HG03432 (cell line): ENCODE results near the gene KCNK3.
"Not testable (repeated sequence)": the region's sequence is repeated elsewhere in the genome, so short reads cannot be mapped to it uniquely, and the experiment has no call there.

ENCODE experiments used
- ATAC-seq: cut with Tn5 transposase; IDR thresholded peaks from one replicate; pipeline ENCODE4 v1.9.1; 2021; ENCODE audit warnings: mild to moderate bottlenecking, moderate library complexity; ENCODE audit not compliant: unreplicated experiment

Gene KCNK3

DNA sequence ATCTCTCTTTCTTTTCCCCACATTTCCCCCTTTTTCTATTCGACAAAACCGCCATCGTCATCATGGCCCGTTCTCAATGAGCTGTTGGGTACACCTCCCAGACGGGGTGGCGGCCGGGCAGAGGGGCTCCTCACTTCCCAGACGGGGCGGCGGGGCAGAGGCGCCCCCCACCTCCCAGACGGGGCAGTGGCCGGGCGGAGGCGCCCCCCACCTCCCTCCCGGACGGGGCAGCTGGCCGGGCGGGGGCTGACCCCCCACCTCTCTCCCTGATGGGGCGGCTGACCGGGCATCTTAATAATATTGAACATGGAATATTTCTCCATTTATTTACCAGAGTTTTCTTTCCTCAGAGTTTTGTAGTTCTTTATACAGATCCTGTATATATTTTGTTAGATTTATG, 27.2 kb upstream of the KCNK3 start:
- not testable (repeated sequence) for ATAC-seq

DNA sequence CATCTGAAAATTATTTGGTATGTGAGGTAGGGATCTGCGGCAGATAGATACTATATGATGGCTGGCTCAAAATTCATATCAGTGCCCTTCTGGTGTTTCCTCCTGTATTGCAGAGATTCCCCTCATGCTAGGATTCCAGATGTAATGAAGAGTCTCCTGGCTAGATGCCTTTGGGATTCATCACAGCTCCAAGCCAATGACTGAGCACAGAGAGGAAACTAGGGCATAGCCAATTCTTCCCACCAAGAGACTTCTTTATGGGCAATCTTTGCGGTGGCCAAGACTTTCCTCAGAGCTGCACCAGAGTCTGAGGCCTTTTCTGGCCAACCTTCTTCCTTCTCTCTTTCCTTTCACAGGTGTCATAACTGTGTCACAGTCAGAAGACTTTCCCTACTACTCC, 25.9 kb upstream of the KCNK3 start:
- no peak for ATAC-seq

DNA sequence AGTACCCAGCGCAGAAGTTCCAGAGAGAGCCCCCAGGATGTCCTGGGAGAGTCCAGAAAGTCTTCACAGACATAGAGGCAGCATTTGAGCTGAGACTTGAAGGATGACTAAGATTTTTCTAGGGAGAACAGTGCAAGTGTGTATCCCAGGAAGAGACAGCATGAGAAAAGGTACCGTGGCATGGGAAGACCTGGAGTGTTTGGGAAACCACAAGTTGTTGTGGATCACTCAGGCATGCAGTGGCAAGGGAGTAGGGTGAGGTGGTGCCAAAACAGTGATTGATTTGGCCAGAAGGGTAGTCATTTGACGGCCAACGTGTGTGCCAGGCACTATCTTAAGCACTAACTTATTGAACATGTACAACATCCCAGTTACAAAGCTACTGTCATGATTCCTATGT, 24.5 kb upstream of the KCNK3 start:
- ATAC-seq, result no peak

DNA sequence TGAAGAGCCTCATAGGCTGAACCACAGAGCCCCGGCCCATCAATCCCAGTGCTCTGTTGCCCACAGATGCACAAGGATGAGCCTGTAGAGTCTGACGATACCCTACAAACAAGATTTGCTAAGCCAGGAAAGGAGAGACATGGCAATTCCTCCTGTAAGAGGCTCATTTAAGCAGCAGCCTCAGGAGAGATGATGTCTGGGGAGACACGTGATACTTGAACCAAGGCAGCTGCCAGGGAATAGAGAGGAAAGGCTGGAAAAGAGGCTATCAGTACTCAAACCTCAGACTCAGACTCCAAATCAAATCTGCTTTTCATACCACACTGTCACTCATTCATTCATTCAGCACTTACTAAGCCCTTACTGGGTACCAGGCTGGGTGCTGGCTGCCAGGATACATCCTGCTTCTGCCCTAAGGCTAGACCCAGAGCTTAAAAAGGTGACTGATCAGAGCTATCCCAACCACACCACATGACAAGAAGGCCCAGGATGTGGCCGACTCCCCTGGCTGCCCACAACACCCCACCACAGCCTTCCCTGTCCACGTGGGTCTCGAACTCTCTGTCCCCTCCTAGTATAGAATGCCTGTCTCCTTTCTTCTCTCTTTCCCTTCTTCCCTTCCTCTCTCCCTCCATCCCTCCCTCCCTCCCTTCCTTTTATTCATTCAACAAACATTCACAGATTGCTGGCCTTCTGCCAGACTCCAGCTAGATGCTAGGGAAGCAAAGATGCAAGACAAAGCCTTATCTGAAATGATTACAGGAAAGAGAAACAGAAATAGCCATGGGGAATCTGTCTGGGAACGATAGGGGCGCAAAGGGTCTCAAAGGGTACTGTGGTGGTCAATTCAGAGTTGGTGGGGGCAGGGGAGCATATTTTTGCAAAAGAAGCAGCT, 23.4 kb upstream of the KCNK3 start:
- ATAC-seq, result no peak

GRCh38 chr2:26670171-26670570, 22.4 kb upstream of the KCNK3 start:
- ATAC-seq, result no peak

- ATAC-seq, result no peak
Measured at GRCh38 chr2:26670931-26671460, 21.5 kb upstream of the KCNK3 start.

DNA sequence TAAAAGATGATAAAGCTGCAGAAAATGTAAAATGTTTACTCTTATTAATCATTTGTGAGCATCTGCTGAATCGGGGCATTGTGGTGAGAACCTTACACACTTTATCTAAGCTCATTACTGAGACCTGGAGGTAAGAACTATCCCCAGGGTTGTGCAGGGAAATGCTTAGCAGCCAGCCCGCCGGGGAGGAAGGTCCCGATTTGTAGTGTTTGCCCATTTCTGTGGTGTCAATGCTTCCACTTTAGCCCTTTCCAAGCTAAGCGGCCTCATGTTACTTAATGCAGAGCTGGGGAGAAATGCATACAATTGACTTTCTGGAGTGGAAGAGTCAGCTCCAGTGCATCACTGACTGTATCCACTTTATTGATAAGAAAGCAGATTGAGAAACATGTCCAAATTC, 20.8 kb upstream of the KCNK3 start:
- ATAC-seq, result no peak

DNA sequence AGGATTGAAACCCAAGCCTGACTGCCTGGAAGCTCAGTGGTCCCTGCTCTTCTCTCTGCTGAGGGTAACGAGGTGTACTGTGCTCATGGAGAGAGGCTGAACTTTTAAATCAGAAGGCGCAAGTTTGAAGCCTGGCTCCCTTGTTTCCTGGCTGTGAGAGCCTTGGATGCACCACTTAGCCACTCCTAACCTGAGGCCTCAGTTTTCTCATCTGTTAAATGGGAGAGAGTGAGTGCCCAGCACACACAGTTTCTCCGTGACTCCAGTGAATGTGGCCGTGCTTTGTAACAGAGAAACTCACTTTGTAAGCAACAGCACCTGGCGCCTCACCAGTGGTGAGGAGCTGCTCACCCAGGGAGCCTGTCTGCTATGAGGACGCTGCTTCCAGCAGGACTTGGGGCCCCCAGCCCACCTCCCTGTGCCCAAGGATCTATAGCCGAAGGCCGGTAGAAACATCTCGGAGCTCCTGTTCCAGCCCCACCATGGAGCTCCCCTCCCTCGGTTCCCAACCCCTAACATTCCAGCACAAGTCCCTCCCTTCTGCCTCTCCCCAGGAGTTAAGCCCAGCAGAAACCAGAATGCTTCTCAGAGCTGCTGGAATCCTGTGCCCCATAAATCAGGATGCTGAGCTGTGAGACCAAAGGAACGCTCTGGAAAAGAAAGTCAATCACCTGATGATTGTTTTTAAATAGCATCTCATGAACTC, 20.3 kb upstream of the KCNK3 start:
- no peak for ATAC-seq

- ATAC-seq, result no peak
Measured at GRCh38 chr2:26672818-26673393, 19.6 kb upstream of the KCNK3 start.

DNA sequence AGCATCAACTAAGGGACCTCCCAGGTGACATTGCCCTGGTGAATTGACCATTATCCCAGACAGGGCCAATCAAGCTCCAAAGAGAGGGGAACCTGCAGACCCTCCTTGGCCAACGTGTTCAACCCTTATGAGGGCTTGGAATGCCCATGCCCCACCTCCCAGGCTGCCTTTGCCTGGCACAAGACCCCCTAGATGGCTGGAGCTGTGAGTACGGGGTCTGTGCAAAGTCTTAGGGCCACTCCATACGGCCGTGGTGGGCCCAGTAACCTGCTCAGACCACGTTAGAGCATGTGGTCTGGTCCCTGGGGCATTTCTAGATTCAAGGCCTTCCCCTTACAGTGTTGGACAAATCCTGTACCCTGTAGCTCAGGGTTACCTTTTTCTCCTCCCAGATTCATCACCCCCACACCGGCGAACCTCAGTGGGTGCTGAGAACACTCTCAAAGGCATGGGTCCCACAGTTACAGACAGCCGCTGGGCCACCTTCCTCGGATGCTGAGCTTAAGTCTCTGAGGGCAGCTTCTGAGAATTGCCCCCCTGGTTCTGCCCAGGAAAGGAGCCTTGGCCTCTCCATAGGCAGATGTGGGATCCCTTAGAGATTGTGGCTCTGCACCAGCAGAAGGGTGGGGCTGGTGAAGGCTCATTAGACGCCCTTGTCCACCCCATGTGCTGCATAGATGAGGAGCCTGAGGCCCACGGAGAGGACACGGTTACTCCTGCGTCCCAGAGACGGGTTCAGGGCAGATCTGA, 18.3 kb upstream of the KCNK3 start:
- no peak for ATAC-seq

- ATAC-seq, result no peak
Measured at GRCh38 chr2:26674771-26675170, 17.8 kb upstream of the KCNK3 start.

DNA sequence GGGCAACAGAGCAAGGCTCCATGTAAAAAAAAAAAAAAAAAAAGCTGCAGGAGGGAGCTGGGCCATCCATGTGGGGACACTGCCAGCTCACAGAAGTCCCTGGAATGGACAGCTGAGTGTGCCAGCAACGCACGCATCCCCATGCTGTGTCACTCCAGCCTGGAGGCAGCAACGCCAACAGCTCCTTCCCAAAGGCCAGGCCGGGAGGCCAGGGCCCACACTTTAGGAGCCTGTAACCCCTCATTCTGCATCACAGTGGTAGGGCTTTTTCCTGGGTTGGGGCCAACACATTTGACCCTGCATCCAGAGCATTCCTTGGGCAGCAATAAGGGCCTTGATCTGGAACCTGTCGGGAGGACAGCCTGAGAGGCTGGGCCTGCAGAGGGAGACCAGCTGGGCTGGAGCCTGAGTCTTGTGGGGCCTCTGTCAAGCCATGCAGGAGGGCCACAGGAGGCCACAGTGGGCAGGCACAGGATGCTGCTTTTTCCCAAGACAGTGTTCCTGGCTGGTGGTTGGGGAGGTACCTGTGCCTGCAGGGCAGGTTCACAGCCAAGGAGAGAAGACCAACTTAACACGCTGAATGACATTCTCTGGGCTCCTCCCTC, 16.8 kb upstream of the KCNK3 start:
- no peak for ATAC-seq

DNA sequence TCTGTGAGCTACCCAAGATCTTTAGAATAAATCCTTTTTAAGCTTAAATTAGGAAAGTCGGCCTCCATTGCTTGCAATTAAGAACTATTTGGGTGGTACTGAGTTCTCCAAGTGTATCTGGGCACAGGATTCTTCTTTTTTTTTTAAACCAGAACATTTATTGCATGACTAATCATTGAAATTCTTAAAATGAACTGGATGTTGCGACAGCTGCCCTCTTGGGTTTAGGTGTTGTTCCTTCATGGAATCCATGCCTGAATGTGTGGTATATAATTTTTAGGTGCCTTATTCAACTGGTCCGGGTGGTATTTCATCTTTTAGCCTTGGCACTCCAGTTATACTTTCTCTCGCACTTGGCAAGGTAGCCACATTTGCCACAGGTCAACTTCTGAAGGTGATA, 14.5 kb upstream of the KCNK3 start:
- ATAC-seq, result no peak

GRCh38 chr2:26679867-26680266, 12.7 kb upstream of the KCNK3 start:
- ATAC-seq, result no peak

DNA sequence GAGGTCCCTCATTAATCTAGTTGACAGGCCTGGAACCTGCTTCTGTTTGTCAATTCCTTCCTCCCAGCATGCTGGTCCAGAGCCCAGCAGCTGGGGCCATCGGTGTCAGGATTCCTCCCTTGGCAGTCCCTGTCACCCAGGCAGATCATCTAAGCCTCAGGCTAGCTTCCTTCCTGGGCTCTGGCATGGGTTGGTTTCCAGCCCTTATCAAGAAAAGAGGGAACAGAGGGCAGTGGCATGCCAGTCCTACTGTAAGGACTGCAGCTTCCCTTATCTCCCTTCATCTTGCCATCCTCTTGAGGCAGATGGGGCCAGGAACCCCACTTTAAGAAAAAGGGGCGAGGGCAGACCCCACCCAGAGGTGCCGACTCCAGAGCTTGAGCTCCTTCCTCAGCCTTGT, 10.9 kb upstream of the KCNK3 start:
- ATAC-seq, result no peak

GRCh38 chr2:26682155-26682554, 10.4 kb upstream of the KCNK3 start:
- ATAC-seq, result no peak

DNA sequence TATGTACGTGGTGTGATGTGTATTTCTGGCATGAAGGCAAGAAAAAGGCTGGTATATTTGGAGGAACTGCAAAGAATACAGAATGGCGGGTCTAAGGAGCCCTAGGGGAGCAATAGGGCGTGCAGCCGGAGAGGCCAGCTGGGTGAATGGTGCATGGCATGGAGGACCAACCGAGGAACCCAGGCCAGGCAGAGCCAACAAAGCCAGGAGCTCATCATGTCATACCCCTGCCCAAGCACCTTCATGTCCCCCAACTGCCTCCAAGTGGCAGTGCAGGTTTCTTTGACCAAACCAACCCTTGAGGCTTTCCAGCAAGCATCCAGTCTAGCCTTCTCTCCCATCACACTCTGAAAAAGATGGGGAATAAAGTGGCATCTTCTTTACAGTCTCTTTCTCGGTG, 8.9 kb upstream of the KCNK3 start:
- ATAC-seq, result no peak

GRCh38 chr2:26685341-26685740, 7.2 kb upstream of the KCNK3 start:
- no peak for ATAC-seq

GRCh38 chr2:26685989-26686839, 6.3 kb upstream of the KCNK3 start:
- no peak for ATAC-seq

DNA sequence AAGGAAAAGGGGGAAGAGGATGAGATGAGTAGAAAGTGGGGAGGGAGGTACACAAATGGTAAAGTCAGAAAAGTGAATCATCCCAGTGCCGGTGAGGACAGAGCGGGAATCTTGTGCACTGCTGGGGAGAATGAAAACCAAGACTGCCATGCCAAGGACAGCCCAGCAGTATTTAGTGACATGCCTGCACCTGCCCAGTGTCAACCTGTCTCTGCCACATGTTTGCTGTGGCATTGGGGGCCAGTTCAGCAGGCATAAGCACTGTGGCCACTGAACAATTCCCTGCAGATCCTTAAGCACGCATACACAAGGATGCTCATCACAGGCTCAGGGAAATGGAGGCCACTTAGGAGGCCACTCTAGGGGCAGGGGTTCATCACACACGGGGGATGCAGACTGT, 5.2 kb upstream of the KCNK3 start:
- no peak for ATAC-seq
